Measurements from ENCODE around the gene CORT.
"Not testable (repeated sequence)": the region's sequence is repeated elsewhere in the genome, so short reads cannot be mapped to it uniquely, and the experiment has no call there.

CORT gene

GRCh38 chr1:10457462-10457861 is 7.6 kb downstream of the CORT start:
- not testable (repeated sequence) for H3K23ac ChIP-seq (ENCODE audit: low read length); H4K12ac ChIP-seq (ENCODE audit: low read depth, low read length); H3K4me1 ChIP-seq (ENCODE audit: control insufficient read depth in 1 of 2, insufficient read depth in 2 of 2, low read length in 2 of 2); H3K79me2 ChIP-seq (ENCODE audit: control insufficient read depth, insufficient read depth, low read length, poor library complexity); H4K8ac ChIP-seq (ENCODE audit: low read depth, low read length); H2AK5ac ChIP-seq (ENCODE audit: low read length); H3K27ac ChIP-seq (ENCODE audit: low read depth, low read length); H3K14ac ChIP-seq (ENCODE audit: low read length); DNase-seq; H2AFZ ChIP-seq (ENCODE audit: insufficient read depth, low read length, poor library complexity); H2BK5ac ChIP-seq (ENCODE audit: low read depth, low read length, poor library complexity); H3K4ac ChIP-seq (ENCODE audit: low read depth, low read length); H3K9me3 ChIP-seq (ENCODE audit: insufficient read depth, low read depth, low read length); H3K27me3 ChIP-seq (ENCODE audit: insufficient read depth, low read length); H3K18ac ChIP-seq (ENCODE audit: low read length); H4K91ac ChIP-seq (ENCODE audit: low read depth, low read length); H3K79me1 ChIP-seq (ENCODE audit: low read length); H2BK12ac ChIP-seq (ENCODE audit: low read length); H3K9ac ChIP-seq (ENCODE audit: low read length); H3K4me2 ChIP-seq (ENCODE audit: low read length); H3K4me3 ChIP-seq (ENCODE audit: low read depth, low read length); H2BK120ac ChIP-seq (ENCODE audit: insufficient read depth, low read length, poor library complexity)
- no CpG with 5 or more reads among the region's 7 CpGs for WGBS (ENCODE audit: extremely low coverage, insufficient coverage, insufficient read length)
- H3K36me3 ChIP-seq (ENCODE audit: control insufficient read depth in 1 of 2, insufficient read depth in 2 of 2, low read length in 2 of 2): peaks cover 18 to 20% of the 10 kb centered on the region in 2 experiments

DNA sequence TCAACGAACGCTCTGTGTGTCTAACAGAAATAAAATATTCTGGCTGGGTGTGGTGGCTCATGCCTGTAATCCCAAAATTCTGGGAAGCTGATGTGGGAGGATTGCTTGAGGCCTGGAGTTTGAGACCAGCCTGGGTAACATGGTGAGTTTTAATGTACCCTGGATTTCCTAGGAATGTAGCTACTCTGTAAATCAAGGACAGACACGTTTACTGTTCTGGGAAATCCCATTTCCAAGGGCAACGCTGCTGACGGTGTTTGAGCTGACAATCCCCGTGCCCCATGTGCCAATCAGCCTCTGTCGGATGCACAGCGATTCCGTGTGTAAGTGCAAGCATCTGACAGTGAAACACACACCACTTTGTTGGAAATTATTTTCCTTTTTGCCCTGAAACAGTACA is 8.0 kb downstream of the CORT start:
- Histone ChIP-seq H3K9me3 (ENCODE audit: insufficient read depth, low read depth, low read length) (peaks cover 1% of the 10 kb centered on the region), H3K4me3 (ENCODE audit: low read depth, low read length) (no peak overlapping the region), H2BK120ac (ENCODE audit: insufficient read depth, low read length, poor library complexity) (no peak overlapping the region), H3K9ac (ENCODE audit: low read length) (no peak overlapping the region), H2AFZ (ENCODE audit: insufficient read depth, low read length, poor library complexity) (no peak overlapping the region), H3K27ac (ENCODE audit: low read depth, low read length) (no peak overlapping the region), H2BK12ac (ENCODE audit: low read length) (no peak overlapping the region), H3K79me2 (ENCODE audit: control insufficient read depth, insufficient read depth, low read length, poor library complexity) (no peaks in the 10 kb centered on the region), H3K4ac (ENCODE audit: low read depth, low read length) (no peak overlapping the region), H3K36me3 (ENCODE audit: control insufficient read depth in 1 of 2, insufficient read depth in 2 of 2, low read length in 2 of 2) (peaks cover 22 to 23% of the 10 kb centered on the region in 2 experiments), H2BK5ac (ENCODE audit: low read depth, low read length, poor library complexity) (no peak overlapping the region), H3K27me3 (ENCODE audit: insufficient read depth, low read length) (no peaks in the 10 kb centered on the region), H3K14ac (ENCODE audit: low read length) (no peak overlapping the region), H3K18ac (ENCODE audit: low read length) (no peak overlapping the region), H3K79me1 (ENCODE audit: low read length) (no peaks in the 10 kb centered on the region), H3K4me1 (ENCODE audit: control insufficient read depth in 1 of 2, insufficient read depth in 2 of 2, low read length in 2 of 2) (no peaks in the 10 kb centered on the region), H3K4me2 (ENCODE audit: low read length) (no peak overlapping the region), H2AK5ac (ENCODE audit: low read length) (no peak overlapping the region), H4K8ac (ENCODE audit: low read depth, low read length) (no peak overlapping the region), H4K12ac (ENCODE audit: low read depth, low read length) (no peak overlapping the region), H4K91ac (ENCODE audit: low read depth, low read length) (no peak overlapping the region), H3K23ac (ENCODE audit: low read length) (no peak overlapping the region)
- no peak for DNase-seq
- WGBS (ENCODE audit: extremely low coverage, insufficient coverage, insufficient read length): no CpG with 5 or more reads among the region's 9 CpGs

DNA sequence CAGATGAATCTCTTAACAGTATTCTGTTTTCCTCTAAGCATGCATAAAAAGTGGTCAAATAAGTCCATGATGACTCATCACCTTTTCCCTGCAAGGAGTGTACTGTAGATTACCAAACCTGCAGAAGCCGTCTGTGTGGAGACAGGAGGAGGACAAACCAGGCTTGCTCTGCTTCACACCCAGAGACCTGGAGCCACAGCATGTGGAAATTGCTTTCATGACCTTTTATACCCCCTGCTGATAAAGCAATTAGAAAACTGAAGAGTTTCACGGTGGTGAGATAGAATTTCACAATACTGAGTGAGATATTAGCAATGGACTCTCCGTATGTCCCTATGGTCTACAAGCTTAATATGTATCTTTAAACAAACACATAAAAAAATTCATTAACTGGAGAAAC is 9.4 kb downstream of the CORT start:
- Histone ChIP-seq H3K14ac (ENCODE audit: low read length) (no peak overlapping the region), H3K9ac (ENCODE audit: low read length) (no peak overlapping the region), H2BK12ac (ENCODE audit: low read length) (no peak overlapping the region), H4K8ac (ENCODE audit: low read depth, low read length) (no peak overlapping the region), H3K23ac (ENCODE audit: low read length) (no peak overlapping the region), H3K36me3 (ENCODE audit: control insufficient read depth in 1 of 2, insufficient read depth in 2 of 2, low read length in 2 of 2) (peaks cover 28 to 30% of the 10 kb centered on the region in 2 experiments), H3K4me2 (ENCODE audit: low read length) (no peak overlapping the region), H3K79me1 (ENCODE audit: low read length) (no peaks in the 10 kb centered on the region), H3K27me3 (ENCODE audit: insufficient read depth, low read length) (no peaks in the 10 kb centered on the region), H3K4ac (ENCODE audit: low read depth, low read length) (no peak overlapping the region), H3K9me3 (ENCODE audit: insufficient read depth, low read depth, low read length) (peaks cover 2% of the 10 kb centered on the region), H3K18ac (ENCODE audit: low read length) (no peak overlapping the region), H3K79me2 (ENCODE audit: control insufficient read depth, insufficient read depth, low read length, poor library complexity) (no peaks in the 10 kb centered on the region), H3K4me1 (ENCODE audit: control insufficient read depth in 1 of 2, insufficient read depth in 2 of 2, low read length in 2 of 2) (no peaks in the 10 kb centered on the region), H2AFZ (ENCODE audit: insufficient read depth, low read length, poor library complexity) (no peak overlapping the region), H3K27ac (ENCODE audit: low read depth, low read length) (no peak overlapping the region), H3K4me3 (ENCODE audit: low read depth, low read length) (no peak overlapping the region), H2BK5ac (ENCODE audit: low read depth, low read length, poor library complexity) (no peak overlapping the region), H2BK120ac (ENCODE audit: insufficient read depth, low read length, poor library complexity) (no peak overlapping the region), H2AK5ac (ENCODE audit: low read length) (no peak overlapping the region), H4K12ac (ENCODE audit: low read depth, low read length) (no peak overlapping the region), H4K91ac (ENCODE audit: low read depth, low read length) (no peak overlapping the region)
- peak in 1 of 2 donors; percentile 56 for DNase-seq
- no CpG with 5 or more reads among the region's 3 CpGs for WGBS (ENCODE audit: extremely low coverage, insufficient coverage, insufficient read length)

- no peak overlapping the region for H3K14ac ChIP-seq (ENCODE audit: low read length)
- H2BK12ac ChIP-seq (ENCODE audit: low read length): no peak overlapping the region
- H2AFZ ChIP-seq (ENCODE audit: insufficient read depth, low read length, poor library complexity): no peak overlapping the region
- H3K4ac ChIP-seq (ENCODE audit: low read depth, low read length): no peak overlapping the region
- no peak overlapping the region for H3K23ac ChIP-seq (ENCODE audit: low read length)
- peaks cover 0 to 3% of the 10 kb centered on the region in 2 experiments for H3K4me1 ChIP-seq (ENCODE audit: control insufficient read depth in 1 of 2, insufficient read depth in 2 of 2, low read length in 2 of 2)
- H3K79me1 ChIP-seq (ENCODE audit: low read length): peaks cover 4% of the 10 kb centered on the region
- no peak overlapping the region for H2BK120ac ChIP-seq (ENCODE audit: insufficient read depth, low read length, poor library complexity)
- no peak overlapping the region for H3K27ac ChIP-seq (ENCODE audit: low read depth, low read length)
- no peak overlapping the region for H3K4me2 ChIP-seq (ENCODE audit: low read length)
- H3K4me3 ChIP-seq (ENCODE audit: low read depth, low read length): no peak overlapping the region
- no peaks in the 10 kb centered on the region for H3K27me3 ChIP-seq (ENCODE audit: insufficient read depth, low read length)
- no peak overlapping the region for H4K12ac ChIP-seq (ENCODE audit: low read depth, low read length)
- H3K18ac ChIP-seq (ENCODE audit: low read length): no peak overlapping the region
- peaks cover 44 to 55% of the 10 kb centered on the region in 2 experiments for H3K36me3 ChIP-seq (ENCODE audit: control insufficient read depth in 1 of 2, insufficient read depth in 2 of 2, low read length in 2 of 2)
- peaks cover 2% of the 10 kb centered on the region for H3K9me3 ChIP-seq (ENCODE audit: insufficient read depth, low read depth, low read length)
- no peak overlapping the region for H2AK5ac ChIP-seq (ENCODE audit: low read length)
- no peak overlapping the region for H4K91ac ChIP-seq (ENCODE audit: low read depth, low read length)
- no peak overlapping the region for H4K8ac ChIP-seq (ENCODE audit: low read depth, low read length)
- no peak overlapping the region for H2BK5ac ChIP-seq (ENCODE audit: low read depth, low read length, poor library complexity)
- H3K9ac ChIP-seq (ENCODE audit: low read length): no peak overlapping the region
- peak; percentile 83 to 93 for DNase-seq
- H3K79me2 ChIP-seq (ENCODE audit: control insufficient read depth, insufficient read depth, low read length, poor library complexity): peaks cover 4% of the 10 kb centered on the region
- WGBS (ENCODE audit: extremely low coverage, insufficient coverage, insufficient read length): no CpG with 5 or more reads among the region's 2 CpGs
These were observed 17.2 kb downstream of the CORT start for GRCh38 chr1:10467078-10467477.
